DMS 273 (cell line): ENCODE results near the gene NOL11.
A peak's percentile ranks its signal among the peaks of the same experiment; 100 is the strongest.
"Not testable (repeated sequence)": the region's sequence is repeated elsewhere in the genome, so short reads cannot be mapped to it uniquely, and the experiment has no call there.

Experiments
- DNase-seq: peaks from one replicate; lab custom pipeline; 2025; ENCODE audit not compliant: unreplicated experiment; lab: John Stamatoyannopoulos, UW

The NOL11 gene

DNA sequence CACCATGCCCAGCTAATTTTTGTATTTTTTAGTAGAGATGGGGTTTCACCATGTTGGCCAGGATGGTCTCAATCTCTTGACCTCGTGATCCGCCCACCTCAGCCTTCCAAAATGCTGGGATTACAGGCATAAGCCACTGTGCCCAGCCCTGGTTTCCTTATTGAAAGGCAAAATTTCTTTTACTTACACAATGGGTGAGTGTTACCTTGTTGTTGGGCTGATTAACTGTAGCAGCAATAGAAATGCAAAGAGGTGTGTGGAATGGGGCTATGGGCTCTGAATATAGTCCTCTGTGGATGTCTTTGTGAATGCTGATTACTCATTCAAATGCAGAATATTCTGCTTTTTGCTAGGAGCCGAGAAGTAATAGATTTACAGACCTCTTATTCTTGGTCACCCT, 34.4 kb downstream of the NOL11 start:
- not testable (repeated sequence) for DNase-seq

DNA sequence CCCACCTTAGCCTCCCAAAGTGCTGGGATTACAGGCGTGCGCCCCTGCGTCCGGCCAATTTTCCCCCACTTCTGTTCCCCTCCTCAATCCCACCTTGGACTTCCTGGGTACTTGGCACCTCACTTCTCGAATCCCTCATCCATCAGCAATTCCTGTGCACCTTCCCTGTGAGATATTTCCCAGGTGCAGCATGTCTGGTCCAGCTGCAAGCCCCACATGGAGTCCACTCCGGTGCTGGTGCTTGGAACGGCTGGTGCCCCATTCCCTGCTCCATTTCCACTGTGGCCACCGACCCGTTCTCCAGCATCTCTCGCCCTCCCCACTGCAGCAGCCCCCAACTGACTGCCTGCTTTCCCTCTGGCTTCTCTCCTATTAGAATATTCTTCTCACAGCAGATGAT, 35.3 kb downstream of the NOL11 start:
- DNase-seq, result no peak

DNA sequence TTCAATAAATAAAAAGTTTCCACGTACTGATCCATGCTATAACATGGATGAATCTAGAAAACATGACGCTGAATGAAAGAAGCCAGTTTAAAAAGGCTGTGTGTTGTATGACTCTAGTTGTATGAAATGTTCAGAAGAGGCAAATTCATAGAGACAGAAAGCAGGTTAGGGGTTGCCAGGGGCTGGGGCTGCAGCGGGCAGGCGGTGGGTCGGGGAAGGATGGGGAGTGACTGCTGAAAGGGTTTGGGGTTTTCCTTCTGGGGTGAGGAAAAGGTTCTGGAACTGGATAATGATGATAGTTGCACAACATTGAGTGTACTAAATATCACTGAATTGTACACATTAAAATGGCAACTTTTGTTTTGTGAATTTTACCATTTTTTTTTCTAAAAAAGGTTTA, 36.3 kb downstream of the NOL11 start:
- DNase-seq, result no peak

DNA sequence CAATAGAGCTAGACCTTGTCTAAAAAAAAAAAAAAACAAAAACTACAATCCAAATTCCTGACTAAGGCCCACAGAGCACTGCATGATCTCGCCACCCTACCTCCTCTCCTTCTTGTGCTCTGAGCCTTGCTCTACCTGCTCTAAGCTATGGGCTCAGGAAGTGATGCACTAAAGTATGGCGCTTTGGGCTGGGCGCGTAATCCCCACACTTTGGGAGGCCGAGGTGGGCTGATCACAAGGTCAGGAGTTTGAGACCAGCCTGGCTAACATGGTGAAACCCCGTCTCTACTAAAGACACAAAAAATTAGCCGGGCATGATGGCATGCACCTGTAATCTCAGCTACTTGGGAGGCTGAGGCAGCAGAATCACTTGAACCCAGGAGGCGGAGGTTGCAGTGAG, 37.0 kb downstream of the NOL11 start:
- not testable (repeated sequence) for DNase-seq

DNA sequence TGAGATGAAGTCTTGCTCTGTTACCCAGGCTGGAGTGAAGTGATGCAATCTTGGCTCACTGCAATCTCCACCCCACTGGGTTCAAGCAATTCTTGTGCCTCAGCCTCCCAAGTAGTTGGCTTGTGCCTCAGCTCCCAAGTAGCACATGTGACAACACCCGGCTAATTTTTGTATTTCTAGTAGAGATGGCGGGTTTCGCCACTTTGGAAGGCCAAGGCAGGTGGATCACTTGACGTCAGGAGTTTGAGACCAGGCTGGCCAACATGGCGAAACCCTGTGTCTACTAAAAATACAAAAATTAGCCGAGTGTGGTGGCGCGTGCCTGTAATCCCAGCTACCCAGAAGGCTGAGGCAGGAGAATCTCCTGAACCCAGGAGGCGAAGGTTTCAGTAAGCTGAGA, 39.0 kb downstream of the NOL11 start:
- DNase-seq, result not testable (repeated sequence)

DNA sequence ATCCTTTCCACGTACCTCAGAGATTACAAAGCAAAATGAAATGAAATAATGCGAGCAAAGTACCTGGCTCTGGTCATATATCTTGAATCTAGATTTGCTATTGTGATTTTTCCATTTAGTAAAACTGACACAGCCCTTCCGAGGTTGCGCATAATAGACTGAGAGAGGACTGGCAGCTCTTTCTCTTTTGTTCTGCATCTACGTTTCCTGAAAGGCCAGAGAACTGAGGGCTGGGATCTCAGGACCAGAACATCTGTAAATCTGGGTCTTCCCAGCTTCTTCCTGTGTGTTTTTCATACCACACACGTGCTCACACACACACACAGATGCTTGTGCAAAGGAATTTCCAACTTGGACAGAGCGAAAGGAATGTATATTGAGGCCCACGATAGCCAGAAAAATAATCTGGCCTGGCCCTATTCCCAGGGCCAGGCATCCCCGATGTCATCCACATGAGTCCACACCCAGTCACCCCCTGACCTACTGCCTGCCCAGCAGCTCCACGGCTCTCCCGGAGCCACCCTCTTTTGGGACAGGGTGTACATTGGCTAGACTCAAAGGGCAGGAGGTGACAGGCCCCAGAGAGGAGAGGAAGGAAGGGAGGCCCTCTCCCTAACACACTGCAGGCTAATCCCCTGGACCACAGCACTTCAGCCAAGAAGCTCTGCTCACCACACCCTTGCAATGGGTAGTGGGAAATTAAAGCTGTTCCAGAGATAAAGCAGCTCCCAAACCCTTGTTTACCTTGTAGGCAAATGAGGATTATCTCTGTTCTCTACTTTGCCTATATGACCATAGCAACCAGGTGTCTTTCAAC, 41.8 kb downstream of the NOL11 start:
- no peak for DNase-seq

DNA sequence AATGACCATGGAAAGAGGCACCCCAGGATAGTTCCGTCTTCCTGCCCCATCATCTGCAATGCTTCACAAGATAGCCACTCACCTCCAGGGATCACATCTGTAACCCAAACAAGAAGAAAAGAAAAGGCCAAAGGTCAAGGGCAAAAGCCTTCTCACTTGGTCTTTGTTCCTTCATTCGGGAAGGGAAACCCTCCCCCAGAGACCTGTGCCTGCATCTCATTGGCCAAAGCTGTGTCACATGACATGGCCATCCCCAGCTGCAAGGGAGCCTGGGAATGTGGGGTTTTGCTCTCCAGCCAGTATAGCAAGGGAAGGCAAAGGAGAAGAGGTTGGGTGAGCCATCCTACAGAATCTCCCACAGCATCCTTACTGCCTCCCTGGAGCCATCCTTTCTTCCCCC, 47.9 kb downstream of the NOL11 start:
- DNase-seq, result no peak

DNA sequence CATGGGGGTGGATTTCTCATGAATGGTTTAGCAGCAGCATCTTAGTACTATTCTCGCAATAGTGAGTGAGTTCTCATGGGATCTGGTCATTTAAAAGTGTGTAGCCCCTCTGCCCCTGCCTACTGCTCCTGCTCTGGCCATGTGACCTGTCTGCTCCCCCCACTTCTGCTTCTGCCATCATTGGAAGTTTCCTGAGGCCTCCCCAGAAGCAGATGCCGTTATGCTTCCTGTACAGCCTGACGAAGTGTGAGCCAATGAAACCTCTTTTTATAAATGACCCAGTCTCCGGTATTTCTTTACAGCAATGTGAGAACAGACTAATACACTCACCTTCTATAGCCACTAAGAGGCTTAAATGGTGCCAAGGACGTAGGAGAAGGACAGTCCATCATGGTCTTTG, 51.5 kb downstream of the NOL11 start:
- no peak for DNase-seq

DNA sequence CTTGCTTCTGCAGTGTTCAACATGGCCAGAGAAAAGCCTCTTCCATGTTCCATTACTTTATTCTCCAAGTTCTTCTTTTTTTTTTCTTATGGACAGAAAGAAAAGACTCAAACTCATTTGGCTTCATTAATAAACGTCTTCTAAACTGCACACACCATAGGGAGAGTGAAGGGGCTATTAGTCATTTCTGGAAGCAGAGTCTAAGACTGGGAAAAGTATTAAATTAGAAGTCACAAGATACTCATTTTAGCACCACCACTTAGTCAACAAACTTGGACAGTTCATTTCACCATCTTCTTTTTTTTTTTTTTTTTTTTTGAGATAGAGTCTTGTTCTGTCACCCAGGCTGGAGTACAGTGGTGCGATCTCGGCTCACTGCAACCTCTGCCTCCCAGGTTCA, 52.8 kb downstream of the NOL11 start:
- DNase-seq, result no peak

DNA sequence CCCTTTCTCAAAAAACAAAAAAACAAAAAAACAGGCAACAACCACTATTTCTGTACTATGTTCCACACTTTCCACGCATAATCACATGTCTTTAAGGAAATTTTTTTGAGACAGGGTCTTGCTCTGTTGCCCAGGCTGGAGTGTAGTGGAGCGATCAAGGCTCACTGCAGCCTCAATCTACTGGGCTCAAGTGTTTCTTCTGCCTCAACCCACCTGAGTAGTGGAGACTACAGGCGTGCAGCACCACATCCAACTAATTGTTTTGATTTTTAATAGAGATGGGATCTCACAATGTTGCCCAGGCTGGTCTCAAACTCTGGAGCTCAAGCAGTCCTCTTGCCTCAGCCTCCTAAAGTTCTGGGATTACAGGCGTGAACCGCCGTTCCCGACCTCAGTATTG, 54.9 kb downstream of the NOL11 start:
- DNase-seq, result no peak

DNA sequence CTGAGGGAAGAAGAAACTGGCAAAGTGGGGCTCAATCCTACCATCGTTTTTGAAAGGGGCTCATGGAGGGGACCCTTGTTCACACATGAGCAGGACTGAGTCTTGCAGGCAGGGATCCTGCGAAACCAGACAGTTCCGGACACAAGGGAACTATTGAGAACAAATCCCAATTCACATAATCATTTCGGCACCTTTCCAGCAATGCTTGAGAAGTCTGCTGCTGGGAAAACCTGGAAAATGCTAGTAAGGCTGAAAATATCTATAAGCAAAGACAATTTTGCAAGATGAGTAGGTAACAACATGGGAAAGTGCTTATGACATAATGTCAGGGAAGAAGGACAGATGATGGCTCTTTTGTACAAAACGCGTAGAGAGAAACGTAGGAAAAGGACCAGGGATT, 55.5 kb downstream of the NOL11 start:
- DNase-seq, result no peak

DNA sequence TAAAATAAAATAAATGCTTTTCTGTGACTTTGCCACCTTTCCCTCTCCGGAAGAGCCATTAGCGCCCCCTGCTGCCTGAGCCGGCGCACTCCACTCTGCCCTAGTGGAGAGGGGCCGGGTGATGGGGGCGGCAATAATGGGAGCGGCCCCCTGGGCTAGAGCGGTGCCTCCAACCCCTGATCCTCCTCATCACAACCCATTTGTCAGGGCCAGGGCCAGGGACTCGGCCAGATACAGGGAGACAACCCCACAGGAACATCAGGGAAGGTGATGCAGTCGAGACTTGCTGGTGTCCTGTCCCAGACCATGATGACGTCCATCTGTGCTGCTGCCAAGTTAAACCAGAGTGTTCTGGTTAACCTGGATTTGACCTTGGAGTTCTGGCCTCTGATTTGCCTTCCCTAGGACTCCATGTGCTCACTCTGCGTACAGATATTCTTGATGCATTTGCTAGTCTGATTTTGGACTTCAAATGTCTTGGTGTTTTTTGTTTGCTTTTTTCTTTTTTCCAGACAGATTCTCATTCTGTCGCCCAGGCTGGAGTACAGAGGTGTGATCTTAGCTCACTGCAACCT, 61.4 kb downstream of the NOL11 start:
- DNase-seq, result peak; percentile 86

DNA sequence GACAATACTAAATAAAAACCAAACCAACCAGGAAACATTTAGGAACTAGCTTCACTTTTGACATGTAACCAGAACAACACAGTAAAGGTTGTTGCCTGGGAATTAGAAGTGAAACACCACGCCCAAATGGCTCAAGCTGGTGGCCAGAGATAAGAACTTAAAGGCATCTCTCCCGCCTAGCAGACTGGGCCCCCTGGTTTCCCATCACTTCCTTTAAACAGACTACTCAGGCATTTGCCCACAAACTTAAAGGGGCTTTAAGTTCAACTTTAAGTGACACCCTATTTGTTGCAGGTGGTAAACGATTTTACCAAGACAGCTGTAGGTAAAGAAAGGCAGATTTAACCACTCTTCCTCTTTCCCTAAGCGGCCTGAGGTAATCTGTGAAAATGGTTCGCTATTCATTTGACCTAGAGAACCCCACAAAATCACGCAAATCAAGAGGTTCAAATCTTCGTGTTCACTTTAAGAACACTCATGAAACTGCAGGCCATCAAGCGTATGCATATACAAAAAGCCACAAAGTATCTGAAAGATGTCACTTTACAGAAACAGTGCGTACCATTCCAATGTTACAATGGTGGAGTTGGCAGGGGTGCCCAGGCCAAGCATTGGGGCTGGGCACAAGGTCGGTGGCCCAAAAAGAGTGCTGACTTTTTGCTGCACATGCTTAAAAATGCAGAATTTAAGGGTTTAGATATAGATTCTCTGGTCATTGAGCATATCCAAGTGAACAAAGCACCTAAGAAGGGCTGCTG, 66.8 kb downstream of the NOL11 start:
- no peak for DNase-seq

DNA sequence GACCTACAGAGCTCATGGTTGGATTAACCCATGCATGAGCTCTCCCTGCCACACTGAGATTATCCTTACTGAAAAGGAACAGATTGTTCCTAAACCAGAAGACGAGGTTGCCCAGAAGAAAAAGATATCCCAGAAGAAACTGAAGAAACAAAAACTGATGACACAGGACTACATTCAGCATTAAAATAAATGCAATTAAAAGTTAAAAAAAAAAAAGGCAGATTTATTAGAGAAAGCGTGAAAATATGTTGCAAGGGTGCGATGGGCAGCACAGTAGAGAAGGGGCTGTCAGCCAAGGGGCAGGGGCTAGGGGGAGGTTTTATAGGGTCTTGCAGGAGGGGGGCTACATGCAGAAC, 67.4 kb downstream of the NOL11 start:
- DNase-seq, result no peak

DNA sequence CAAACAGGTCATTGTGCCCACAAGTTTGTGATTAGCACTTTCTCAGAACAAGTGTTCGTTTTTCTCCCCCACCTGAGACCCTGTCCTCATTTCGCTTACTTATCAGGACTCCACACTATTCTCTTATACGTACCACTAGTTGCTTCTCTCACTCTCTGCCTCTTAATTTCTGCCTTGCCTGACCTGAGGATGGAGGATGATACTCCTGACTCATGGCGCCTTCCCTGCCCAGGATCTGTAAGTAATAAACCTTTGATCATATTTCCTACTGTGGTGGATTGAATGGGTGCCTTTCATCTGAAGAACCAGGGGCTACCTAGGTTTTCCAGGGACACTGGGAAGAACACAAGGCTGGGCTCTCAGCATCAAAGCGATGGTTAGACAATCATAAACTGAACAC, 67.8 kb downstream of the NOL11 start:
- no peak for DNase-seq
